Heart right ventricle (tissue), 16 donors: Measurements from ENCODE around the gene MRC1. TPM values are rescaled to one million over a fixed set of nuclear protein-coding genes. Genes with fewer than 3 reads are reported as not detected.

Source experiments
- ATAC-seq, 8 donors: fragments of 200-7000 bp; cut with Tn5 transposase; one replicate each; pipeline ENCODE4 v1.9.1; 2020; ENCODE audit warnings: mild to moderate bottlenecking in 8 of 8, moderate library complexity in 8 of 8, moderate number of reproducible peaks in 1 of 8
- DNase-seq, 2 donors: peaks; one replicate each; pipeline ENCODE4 v3.0.0-alpha.2; 2020
- H3K27ac ChIP-seq, 10 donors: fragments of 200-600 bp; sonication (generic) in 2 of 10; one replicate each; pipeline versions ENCODE4 v1.5.0 to v1.8.0; 2020 to 2022; ENCODE audit warnings: mild to moderate bottlenecking in 3 of 10
- H3K27me3 ChIP-seq, 7 donors: fragments of 200-600 bp; one replicate each; pipeline ENCODE4 v1.8.0; 2021 to 2022; ENCODE audit warnings: mild to moderate bottlenecking in 2 of 7
- H3K36me3 ChIP-seq, 9 donors: fragments of 200-600 bp; sonication (generic) in 1 of 9; one replicate each; pipeline versions ENCODE4 v1.5.0 to v1.8.0; 2020 to 2022; ENCODE audit warnings: mild to moderate bottlenecking in 2 of 9
- H3K4me1 ChIP-seq, 9 donors: fragments of 200-600 bp; sonication (generic) in 1 of 9; one replicate each; pipeline versions ENCODE4 v1.5.0 to v1.8.0; 2020 to 2022; ENCODE audit warnings: mild to moderate bottlenecking in 4 of 9
- H3K4me3 ChIP-seq, 10 donors: fragments of 200-600 bp; sonication (generic) in 2 of 10; one replicate each; pipeline versions ENCODE4 v1.5.0 to v1.8.0; 2020 to 2022; ENCODE audit warnings: mild to moderate bottlenecking in 7 of 10, moderate library complexity in 2 of 10
- H3K9me3 ChIP-seq, 11 donors: fragments of 200-600 bp in 10 of 11; sonication (generic) in 2 of 11; one replicate each; pipeline versions ENCODE4 v1.5.0 to v1.8.0; 2013 to 2022; ENCODE audit warnings: mild to moderate bottlenecking in 2 of 11, control low read depth in 1 of 11, moderate library complexity in 1 of 11
- CTCF ChIP-seq, 9 donors: fragments of 200-600 bp; sonication (generic) in 2 of 9; IDR thresholded peaks; one replicate each; pipeline versions ENCODE4 v1.5.0 to v1.8.0; 2021 to 2022; ENCODE audit warnings: antibody characterized with exemption in 9 of 9, mild to moderate bottlenecking in 5 of 9, moderate library complexity in 1 of 9
- WGBS, 2 donors: extraction: QIAGEN DNeasy Blood & Tissue Kit; methylation state at CpG; one replicate each; pipeline ENCODE4 v1.1.7; 2013; ENCODE audit warnings: inconsistent platforms in 1 of 2; 5-methylcytosine and 5-hydroxymethylcytosine counted together
- intact Hi-C, 10 donors: fragments of 100-400 bp; cut with DNase I; formaldehyde crosslinking; loops; one replicate each; pipeline versions ENCODE4 v1.11.1 to v1.14.2; 2022
- polyA plus RNA-seq, 2 donors: library from polyadenylated mRNA; stranded (reverse); fragments of 200-250 nt; gene quantifications; one replicate each; pipeline ENCODE4 v1.2.3, GENCODE V29; 2013
- total RNA-seq, 10 donors: library from RNA; stranded (reverse); fragmentation: NEBNext Ultra II Directional in 3 of 10; extraction: Animal tissue kit (Norgen Biotek cat#: 25700) in 3 of 10; gene quantifications; one replicate each; pipeline versions ENCODE4 v1.2.1 to v1.2.4, GENCODE V29; 2021 to 2023
- donor health status: Arrhythmogenic right ventricular cardiomyopathy.
- donor health status: ischemic (EF 13 %, LVEDD 7.1; RV severe dilation, severe dysfunction).
- donor health status: healthy with polysubstance abuse.
- donor health status: DM: no; HTN: yes; CAD: no.
- donor health status: DM: no; HTN: no; CAD: no.
- donor health status: ischemic (EF 25% LVEDD 6.9; RV normal size, moderate dysfunction).
- donor health status: ischemic (EF 25% LVEDD 5.7; RV mildly dilated, moderate dysfunction).
- donor health status: healthy.
- donor health status: DM: yes; HTN: yes; CAD: no.
- donor health status: Ischemic cardiomyopathy.
- donor health status: ischemic (EF 35%, LVEDD 5.7; RV mildly dilated, moderate dysfunction).
- donor health status: nonischemic (EF 11% LVEDD 7.7; RV severe dilation, severe dysfunction).
- donor health status: DM: yes; HTN: yes; CAD: no.
- donor health status: PGD.
- donor health status: ischemic (EF 29% LVEDD 5.4; RV normal size, mild dysfunction).
- donor health status: nonischemic (EF 23%, LVEDD 6.1; RV moderate dilation, normal function).

The MRC1 gene
- total and polyA plus RNA-seq, 12 donors = 4.1 to 84.0 (median 7.0) TPM

GRCh38 chr10:17784688-17785087 lies 24.5 kb upstream of the MRC1 start:
- Histone ChIP-seq H3K4me3 (no peak overlapping the region), H3K4me1 (peaks cover 0 to 39% (median 12%) of the 10 kb centered on the region in 9 donors), H3K27ac (peak overlapping the region in 3 of 10 donors; percentile 10 to 75 (median 20)), H3K9me3 (no peaks in the 10 kb centered on the region), H3K36me3 (no peaks in the 10 kb centered on the region), H3K27me3 (no peaks in the 10 kb centered on the region)
- DNase-seq = no peak
- 59 to 72% methylated on average over 3 of the region's 3 CpGs for WGBS, 2 donors
- no peak for TF ChIP-seq CTCF (IDR thresholded peaks at IDR 0.05)
- intact Hi-C loops = no loop called here
- ATAC-seq = peak in 1 of 8 donors; percentile 34

- Histone ChIP-seq H3K36me3 (no peaks in the 10 kb centered on the region), H3K27ac (peak overlapping the region in 3 of 10 donors; percentile 10 to 75 (median 20)), H3K4me3 (no peak overlapping the region), H3K27me3 (no peaks in the 10 kb centered on the region), H3K4me1 (peaks cover 0 to 38% (median 12%) of the 10 kb centered on the region in 9 donors), H3K9me3 (no peaks in the 10 kb centered on the region)
- TF ChIP-seq CTCF (IDR thresholded peaks at IDR 0.05) = no peak
- peak in 1 of 2 donors; percentile 30 for DNase-seq
- WGBS, 2 donors = 76 to 79% methylated on average over 5 of the region's 5 CpGs
- peak in 6 of 8 donors; percentile 53 to 79 (median 66) for ATAC-seq
- intact Hi-C loops = no loop called here
Measured at GRCh38 chr10:17785276-17785930, 23.7 kb upstream of the MRC1 start.

- ATAC-seq (peak in 1 of 8 donors; percentile 39), DNase-seq (no peak)
- Histone ChIP-seq H3K27ac (peak overlapping the region in 1 of 10 donors; percentile 2), H3K9me3 (no peaks in the 10 kb centered on the region), H3K27me3 (no peaks in the 10 kb centered on the region), H3K4me3 (no peak overlapping the region), H3K36me3 (no peaks in the 10 kb centered on the region), H3K4me1 (peaks cover 0 to 41% (median 12%) of the 10 kb centered on the region in 9 donors)
- WGBS, 2 donors = 87 to 88% methylated on average over 13 of the region's 13 CpGs
- no peak for TF ChIP-seq CTCF (IDR thresholded peaks at IDR 0.05)
- intact Hi-C loops = no loop called here
Measured at GRCh38 chr10:17787087-17787961, 21.8 kb upstream of the MRC1 start.

GRCh38 chr10:17788646-17789045 lies 20.5 kb upstream of the MRC1 start:
- TF ChIP-seq CTCF (IDR thresholded peaks at IDR 0.05) = no peak
- Histone ChIP-seq H3K9me3 (no peaks in the 10 kb centered on the region), H3K4me3 (no peak overlapping the region), H3K27ac (no peak overlapping the region), H3K36me3 (no peaks in the 10 kb centered on the region), H3K4me1 (peaks cover 0 to 36% (median 6%) of the 10 kb centered on the region in 9 donors), H3K27me3 (no peaks in the 10 kb centered on the region)
- intact Hi-C loops = no loop called here
- no peak for DNase-seq
- no peak for ATAC-seq
- 90 to 91% methylated on average over 2 of the region's 2 CpGs for WGBS, 2 donors
